Stimulated activated CD8-positive, alpha-beta memory T cell treated with anti-CD3 and anti-CD28 coated beads, Interleukin-7, amount 100 ng/mL, for 48 hours (primary cell): Measurements from ENCODE around the gene DLG2.
"Not testable (repeated sequence)": the region's sequence is repeated elsewhere in the genome, so short reads cannot be mapped to it uniquely, and the experiment has no call there.

Experiments used
- DNase-seq, 2 donors: peaks; one replicate each; pipeline ENCODE4 v3.0.0-alpha.2; 2020; ENCODE audit warnings: low read depth in 1 of 2; ENCODE audit errors: extremely low read depth in 1 of 2

DLG2 gene

DNA sequence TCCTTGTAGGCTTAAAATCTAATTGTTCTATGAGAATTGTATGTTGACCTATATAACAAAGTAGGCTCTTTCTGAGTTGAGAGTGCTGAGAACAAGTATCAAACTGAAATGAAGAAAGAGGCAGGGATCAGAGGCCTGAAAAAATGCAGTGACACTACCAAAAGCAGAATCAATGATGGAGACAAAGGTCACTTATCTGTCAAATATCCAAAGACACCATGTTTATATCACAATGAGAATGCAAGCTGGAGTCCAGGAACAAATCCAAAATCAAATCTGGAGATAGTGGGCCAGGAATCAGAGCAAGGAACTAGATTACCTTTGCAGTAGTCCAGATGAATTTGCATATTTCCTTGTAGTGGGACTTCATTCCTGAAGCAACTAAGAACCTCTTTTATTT, 377.7 kb downstream of the DLG2 start:
- no peak for DNase-seq

DNA sequence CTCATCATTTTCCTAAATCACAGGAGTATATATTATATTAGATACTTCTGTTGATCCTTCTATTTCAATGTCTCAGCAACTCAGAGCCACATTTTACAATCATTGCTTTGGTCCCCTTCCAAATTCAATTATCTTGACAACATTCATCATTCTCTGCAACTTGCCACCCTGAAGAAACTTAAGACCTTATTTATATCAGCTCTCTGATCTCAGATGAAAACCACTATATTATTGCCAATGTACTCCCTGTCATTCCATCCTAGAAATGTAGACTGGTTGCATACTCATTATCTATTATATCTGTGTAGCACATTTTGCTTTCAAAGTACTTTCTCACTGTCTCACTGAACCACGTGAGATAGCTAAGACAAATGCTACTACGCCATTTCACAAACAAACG, 379.3 kb downstream of the DLG2 start:
- DNase-seq, result no peak

DNA sequence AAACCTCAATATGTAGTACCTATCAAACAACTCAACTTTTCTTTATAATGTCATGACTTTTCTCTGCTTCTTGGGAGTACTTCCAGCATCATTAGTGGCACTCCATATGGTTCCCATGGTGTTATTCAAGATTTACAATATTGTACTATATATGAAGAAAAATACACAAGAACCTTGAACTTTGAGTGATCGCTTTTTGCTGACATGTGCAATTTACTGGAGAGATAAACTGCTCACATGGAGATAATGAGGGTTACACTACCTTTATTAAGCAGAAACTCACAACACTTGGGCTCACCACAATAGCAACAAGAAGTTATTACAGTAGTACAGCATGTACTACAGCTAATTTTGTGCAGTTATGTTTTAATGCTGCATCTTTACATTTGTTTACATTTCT, 388.2 kb downstream of the DLG2 start:
- no peak for DNase-seq

DNA sequence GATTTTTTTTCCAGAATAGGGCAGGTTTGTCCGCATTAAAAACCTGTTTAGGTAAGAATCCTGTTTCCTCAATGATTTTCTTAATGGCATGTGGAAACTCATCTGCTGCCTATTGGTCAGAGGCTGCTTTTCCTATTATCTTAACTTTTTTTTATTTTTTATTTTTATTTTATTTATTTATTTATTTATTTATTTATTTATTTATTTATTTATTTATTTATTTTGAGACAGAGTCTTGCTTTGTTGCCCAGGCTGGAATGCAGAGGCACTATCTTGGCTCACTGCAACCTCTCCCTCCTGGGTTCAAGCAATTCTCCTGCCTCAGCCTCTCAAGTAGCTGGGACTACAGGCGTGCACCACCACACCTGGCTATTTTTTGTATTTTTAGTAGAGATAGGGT, 389.1 kb downstream of the DLG2 start:
- DNase-seq, result not testable (repeated sequence)

DNA sequence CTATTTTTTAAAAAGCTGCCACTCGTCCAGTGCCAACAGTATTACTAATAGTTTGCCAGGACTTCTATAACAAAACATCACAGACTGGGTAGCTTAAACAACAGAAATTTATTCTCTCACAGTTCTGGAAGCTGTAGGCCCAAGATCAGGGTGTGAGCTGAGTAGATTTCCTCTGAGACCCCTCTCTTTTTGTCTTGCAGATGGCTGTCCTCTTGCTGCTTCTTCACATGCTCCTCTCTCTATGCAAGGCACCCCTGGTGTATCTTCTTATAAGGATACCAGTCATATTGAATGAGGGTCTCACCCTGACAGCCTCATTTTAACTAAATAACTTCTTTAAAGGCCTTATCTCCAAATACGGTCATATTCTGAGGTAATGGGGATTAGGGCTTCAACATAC, 390.9 kb downstream of the DLG2 start:
- DNase-seq, result no peak

DNA sequence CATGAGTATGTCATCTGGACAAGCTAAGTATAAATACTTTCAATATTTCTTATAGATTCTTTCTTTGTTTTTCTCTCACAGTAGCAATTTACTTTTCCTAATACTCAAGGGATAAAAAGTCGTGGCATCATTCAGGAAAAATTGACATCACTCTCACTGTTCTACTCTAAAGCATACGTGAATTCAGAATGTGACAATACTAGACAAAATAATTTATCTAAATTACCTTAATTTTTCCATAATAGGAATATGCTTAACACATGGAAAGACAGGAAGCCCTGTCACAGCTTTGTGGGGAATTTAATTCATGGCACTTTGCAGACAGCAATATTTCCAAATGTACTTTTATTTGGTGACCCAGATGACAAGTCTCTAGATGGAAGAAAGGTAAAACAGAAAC, 394.6 kb downstream of the DLG2 start:
- DNase-seq, result no peak

DNA sequence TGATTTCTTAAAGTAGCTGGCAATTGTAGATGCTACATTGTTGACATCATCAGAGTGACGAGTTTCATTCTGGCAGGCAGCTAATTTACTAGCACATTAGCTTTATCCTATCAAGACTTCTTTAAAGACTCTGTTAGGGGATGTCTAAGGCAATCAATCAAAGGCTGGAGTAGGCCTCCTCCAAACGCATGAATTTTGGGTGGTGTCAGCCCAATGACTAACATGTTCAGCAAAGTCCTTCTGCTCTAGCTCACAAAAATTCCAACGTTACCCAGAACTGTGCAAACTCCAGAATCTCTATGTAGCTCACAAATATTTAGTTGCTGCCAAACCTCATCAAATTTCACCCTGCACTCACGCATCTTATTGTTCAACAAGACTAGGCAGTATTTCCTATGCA, 395.6 kb downstream of the DLG2 start:
- DNase-seq, result no peak

DNA sequence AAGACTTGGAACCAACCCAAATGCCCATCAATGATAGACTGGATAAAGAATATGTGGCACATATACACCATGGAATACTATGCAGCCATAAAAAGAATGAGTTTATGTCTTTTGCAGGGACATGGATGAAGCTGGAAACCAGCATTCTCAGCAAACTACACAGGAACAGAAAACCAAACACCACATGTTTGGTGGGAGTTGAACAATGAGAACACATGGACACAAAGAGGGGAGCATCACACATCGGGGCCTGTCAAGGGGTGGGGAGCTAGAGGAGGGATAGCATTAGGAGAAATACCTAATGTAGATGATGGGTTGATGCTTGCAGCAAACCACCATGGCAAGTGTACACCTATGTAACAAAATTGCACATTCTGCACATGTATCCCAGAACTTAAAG, 397.4 kb downstream of the DLG2 start:
- DNase-seq, result not testable (repeated sequence)

DNA sequence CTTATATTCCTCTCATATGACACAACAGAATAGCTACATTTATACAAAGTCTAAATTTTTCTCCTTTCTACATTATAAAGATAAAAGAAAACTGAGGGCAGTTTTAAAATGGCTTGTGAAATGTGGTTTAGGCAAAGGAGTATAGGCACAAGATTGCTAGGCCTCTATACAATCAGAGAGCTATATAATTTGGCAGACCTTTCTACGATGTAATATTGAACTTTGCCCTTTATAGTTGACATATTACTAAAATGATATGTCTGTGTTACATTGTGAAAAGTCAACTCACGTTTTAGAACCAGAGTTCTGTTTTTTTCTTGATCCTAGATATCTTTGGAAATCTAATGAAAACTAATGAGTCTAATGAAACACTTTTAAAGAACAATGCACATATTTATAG, 430.2 kb downstream of the DLG2 start:
- no peak for DNase-seq

DNA sequence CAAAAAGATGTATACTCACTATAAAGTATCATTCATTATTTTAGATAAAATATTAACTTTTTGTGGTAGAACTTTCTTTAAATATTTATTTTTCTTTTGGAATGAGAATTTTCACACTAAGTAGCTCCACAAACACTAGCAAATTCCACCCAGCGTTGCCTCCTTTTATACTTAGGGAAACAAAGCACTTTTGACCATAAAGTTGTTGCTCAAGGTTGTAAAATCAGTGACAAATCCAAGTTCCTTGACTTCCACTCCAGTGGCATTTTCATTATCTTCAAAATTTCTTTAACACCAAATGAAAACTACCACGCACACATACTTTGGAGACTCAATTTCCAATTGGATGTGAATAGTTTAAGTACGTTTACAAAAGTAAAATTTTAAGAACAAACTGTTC, 431.2 kb downstream of the DLG2 start:
- no peak for DNase-seq

DNA sequence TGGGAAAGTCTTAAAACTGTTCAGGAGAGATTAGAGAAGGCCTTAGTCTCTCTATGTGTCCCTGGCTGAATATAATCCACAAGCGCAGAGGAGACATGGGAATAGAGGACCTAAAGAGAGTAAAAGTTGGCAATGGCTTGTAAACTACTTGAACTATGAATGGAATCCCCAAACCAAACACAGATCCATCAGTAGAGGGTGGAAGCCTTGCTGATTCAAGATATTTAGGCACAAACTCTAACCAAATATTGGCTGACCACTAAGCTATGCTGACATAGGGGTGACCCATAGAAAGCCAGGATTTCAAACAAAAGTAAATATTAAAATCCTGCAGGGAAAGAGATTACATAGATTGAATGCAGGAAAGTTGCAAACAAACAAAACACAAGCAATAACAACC, 439.2 kb downstream of the DLG2 start:
- DNase-seq, result no peak

DNA sequence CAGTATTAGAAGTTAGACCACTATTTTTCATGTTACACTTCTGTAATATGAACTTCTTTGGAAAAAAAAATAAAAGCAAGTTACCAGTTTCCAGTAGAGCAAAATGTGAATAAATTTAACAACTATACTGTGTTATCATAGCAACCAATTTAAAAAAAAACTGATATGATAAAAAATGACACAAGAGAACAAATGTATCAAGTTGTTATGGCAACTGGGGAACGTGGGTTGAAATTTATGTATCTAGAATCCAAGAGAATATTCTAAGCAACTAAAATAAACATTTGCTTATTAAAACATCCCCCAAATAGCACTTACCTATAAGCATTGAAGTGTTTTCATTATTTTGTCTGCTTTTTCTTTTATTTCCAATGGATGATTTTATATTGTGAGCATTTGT, 442.4 kb downstream of the DLG2 start:
- no peak for DNase-seq

DNA sequence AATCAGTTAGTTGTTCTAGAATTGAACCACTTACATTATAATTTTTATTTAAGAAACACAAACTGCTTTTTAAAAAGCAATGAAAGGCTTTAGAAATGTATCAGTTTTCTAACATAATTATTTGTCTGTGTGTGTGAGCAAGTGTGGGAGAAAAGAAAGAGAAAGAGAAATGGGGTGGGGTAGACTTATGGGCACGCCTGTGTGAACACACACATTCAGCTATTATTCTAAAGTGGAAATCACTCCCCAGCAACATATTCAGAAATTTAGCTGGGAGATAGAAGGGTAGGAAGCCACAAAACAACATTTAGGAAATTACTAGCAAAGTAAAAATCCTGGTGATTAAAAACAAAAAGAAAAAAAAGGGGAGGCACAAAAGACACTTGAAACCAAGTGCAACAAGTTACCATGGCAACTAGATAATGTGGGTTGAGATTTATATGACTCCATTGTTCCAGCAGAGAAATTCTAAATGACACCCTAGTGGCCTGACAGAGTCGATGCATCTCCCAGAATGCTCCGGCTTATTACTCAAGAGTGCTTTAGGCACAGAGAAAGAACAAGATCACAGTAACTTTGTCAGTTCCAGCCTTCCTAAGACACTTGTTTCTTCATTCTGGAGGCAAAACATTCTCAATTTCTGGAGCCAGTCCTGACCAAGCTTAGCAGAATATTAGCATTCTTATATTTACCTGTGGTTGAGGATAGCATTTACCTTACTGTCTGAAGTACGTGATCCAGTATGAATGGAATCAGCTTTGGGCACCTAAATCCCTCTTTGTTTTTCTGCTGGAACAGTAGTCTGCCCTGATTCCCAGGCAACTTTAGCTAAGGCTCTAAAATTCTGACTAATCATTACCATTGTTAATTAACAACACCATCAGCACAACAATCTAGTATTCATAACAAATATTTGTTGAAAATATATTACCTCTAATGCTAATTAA, 444.4 kb downstream of the DLG2 start:
- no peak for DNase-seq

DNA sequence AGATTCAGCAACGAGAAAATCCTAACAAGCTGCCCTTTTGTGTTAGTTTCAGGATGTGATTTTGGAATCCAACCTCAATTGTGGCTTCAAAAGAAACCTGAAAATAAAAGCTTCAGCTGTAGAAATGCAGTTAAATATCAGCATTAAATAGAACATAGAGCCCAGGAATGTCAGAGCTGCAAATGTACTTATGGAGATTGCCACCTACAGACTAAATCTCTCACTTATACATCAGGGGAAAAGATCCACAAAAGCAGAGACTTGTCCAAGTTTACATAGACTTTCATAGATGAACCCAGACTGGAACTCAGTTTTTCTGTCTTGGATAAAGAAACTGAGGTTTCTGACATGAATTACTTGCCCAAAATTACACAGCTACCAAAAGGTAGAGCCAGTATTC, 446.6 kb downstream of the DLG2 start:
- no peak for DNase-seq

DNA sequence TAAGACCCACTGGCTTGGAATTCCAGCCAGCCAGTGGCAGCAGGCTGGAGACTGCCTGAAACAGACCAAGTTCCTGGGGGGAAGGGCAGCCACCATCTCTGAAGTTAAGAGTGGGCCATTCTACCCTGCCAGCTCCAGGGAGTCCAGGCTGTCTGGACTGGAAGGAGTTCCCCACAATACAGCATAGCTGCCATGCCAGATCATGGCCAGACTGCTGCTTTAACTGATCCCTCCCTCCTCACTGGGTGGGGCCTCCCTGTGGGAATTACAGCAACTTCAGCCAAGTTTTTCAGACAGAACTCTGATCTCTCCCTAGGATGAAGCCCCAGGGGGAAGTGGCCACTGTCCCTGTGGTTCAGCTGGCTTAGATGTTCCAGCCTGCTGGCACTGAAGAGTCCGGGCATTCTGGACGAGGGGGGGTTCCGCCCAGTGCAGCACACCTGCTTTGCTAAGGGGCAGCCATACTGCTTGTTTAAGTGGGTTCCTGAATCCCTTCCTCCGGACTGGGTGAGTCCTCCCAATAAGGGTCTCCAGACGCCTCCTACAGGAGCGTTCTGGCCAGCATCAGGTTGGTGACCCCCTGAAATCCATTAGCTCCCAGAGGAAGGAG, 455.4 kb downstream of the DLG2 start:
- no peak for DNase-seq

DNA sequence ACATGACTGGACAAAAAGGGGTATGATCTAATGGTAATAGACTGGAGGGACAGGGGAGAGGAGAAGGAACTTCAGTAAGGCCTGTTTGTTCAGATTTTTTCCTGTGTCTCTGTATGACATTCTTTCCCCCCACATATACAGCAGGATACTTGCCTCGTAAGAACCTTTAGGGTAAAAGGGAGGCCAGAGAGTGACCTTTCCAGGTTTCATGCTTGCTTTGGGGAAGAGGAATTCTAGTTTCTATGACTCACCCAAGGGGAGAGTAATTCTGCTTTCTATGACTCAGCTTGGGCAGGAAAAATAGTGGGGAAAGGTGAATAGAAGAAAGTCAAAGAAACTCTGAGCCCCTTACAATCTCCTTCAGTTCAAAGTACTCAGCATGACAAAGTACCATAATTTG, 457.0 kb downstream of the DLG2 start:
- no peak for DNase-seq

DNA sequence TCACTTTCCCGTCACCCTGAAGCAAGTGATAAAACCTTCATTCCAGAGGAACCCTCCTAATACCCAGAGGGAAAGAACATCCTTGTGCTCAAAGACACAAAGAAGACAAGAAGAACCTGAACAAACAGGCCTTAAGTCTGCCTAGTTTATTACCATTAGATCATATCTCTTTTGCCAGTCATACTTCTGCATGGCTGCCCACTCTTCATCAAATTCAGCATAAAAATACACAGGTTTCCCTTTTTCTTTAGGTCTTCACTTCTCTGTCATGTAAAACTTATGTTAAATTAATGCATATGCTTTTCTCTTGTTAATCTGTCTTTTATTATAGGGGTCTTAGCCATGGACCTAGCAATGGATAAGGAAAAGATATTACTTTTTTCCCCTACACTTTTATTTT, 459.7 kb downstream of the DLG2 start:
- DNase-seq, result no peak

DNA sequence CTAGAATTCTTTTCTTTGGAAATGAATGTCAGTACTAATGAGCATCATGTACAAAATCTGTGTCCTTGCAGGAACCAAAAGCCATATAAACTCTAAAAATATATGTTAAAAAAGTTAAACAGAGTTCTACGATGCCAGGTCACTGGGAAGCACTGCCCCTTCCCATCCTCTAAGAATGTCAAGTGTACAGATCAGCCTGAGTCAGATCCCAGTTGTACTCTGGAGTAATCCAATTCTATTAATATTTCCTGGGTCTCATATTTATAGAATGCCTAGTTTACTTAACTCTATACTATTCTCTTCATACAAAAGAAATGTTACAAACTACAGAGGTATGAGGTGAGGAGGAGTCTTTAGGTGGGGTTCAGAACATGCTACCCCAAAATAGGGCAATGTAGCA, 460.1 kb downstream of the DLG2 start:
- DNase-seq, result no peak

DNA sequence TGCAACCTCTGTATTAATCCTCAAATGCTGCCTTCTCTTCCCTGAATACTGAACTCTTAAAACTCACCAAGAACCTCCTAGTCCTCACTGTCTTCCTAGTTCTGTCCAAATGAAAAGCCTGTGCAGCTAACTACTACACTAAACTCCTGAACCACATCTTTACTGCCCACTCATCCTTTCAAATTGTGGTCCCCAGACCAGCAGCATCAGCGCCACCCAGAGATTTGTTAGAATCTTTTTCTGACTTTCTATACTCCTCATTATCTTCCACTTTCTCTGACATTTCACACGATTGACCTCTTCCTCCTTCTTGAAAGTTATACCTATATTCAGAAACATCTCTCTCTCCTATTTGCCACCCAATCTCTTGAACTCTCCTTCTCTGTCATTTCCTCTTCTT, 461.3 kb downstream of the DLG2 start:
- no peak for DNase-seq

DNA sequence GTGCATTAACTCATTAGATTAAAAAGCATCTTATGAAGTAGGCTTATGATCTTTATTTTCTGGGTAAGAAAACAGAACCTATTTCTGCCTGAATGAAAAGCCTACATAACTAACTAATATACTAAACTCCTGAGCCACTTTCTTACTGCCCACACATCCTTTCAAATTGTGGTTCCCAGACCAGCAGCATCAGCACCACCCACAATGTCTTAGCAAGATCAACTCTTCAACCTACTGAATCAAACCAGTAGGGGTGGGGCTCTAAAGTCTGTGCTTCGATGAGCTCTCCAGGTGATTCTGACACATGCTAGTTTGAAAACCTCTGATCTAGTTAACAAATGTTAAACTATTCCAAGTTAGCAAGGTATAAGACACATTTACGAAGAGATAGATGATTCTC, 462.4 kb downstream of the DLG2 start:
- DNase-seq, result no peak

DNA sequence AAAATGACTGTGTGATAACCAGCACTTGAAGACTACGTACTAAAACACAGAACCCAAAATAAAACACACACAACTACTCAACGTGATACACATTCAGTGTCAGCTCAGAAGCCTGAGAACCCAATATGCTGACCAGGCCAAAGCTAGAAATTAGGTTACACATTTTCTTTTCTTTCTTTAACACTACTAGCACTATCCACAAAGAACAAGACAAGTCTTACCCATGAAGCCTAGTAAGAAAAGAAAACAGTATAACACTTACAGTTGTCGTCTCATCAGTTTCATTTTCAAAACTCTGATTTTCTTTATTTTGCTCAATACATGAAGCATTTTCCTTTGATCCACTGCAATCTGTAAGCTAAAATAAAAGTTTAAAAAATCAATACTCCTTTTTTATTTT, 472.9 kb downstream of the DLG2 start:
- DNase-seq, result no peak

DNA sequence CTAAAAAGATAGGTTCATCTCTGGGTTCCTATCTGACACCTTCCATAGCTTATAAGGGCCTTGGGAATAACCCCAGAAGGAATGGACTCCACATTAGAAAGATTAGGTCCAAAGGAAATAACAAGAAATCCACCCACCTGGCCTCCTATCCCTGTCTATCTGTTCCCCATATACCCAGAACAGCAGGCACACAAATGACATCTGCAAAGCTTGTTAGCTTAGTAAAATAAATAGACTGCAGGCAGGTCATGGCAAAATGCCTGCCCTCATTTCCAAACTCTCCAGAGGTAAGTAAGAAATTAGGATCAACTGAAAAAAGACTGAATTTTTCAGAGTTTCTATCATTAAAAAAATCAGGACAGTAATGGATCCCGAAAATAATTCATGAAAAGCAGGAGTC, 489.5 kb downstream of the DLG2 start:
- DNase-seq, result no peak

DNA sequence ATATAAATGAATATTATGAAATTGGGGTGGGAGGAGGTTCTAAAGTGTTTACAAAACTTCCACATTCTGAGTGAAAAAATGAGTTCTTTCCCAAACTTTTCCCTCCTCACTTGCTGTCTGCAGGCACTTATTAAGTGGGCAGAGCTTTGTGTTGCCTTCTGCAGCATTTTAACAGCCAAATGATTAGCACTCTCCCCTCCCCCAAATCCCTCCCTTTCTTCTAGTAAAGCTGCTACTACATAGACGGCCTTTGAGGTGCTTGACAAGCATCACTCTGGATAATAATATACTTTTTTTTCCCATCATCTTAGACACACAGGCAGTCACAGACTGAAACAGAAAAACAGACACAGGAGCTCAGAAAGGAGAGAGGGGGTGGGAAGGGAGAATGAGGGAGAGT, 493.5 kb downstream of the DLG2 start:
- no peak for DNase-seq
